ENCODE results near the gene UGT1A7. TPM values are rescaled to one million over a fixed set of nuclear protein-coding genes. Genes with fewer than 3 reads are reported as not detected.

UGT1A7 gene
- polyA plus RNA-seq, 3 donors: not detected

DNA sequence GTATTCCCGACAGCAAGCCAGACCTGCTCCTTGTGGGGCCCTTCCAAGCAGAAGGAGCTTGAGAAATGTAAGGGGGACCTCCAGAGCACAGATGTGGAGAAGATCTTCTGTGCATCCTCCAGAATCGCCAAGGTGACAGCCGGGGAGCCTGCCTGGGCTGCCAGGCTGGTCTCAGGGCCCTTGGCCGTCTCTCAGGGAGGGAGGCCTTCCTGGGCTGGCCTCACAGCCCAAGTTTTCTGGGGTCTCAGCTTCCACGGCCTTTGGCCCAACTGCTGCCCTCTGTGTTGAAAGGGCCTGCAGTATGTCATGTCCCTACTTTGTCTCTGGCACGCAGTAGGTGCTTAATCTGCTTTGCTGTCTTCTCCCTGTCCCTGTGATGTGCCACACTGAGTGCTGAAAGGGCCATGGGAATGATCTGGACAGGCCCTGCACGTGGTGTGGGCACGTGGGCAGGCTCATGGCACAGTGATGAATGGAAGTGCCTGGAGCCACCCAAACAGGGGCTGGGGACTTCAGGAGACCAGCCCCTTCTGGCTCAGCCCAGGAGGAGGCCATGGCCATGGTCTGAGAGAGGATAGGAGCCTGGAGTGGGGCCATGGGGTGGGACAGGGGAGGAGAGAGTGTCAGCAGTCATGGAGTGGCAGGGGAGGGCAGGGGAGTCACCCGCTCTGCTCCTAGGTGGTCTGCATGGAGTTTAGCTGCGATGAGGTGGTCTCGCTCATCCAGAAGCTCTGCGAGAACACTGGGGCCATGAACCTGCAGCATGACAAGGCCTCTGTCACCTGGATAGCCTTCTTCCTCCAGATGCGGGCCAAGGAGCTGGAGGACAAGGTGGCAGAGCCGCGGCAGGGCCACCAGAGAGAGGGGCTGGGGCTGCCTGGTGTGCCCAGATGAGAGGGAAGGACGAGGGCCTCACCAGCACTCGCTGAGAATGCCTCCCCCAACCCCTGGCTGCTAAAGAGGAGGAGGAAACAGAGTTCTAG, 137.2 kb downstream of the UGT1A7 start:
- no peak overlapping the region for H3K27ac ChIP-seq (ENCODE audit: low read depth, low read length)
- WGBS, 3 donors: 74 to 82% (median 78%) methylated on average over 17 of the region's 17 CpGs

- no peak overlapping the region for H3K27ac ChIP-seq (ENCODE audit: low read depth, low read length)
- WGBS, 3 donors: 83 to 87% (median 84%) methylated on average over 18 of the region's 18 CpGs
These were observed 138.4 kb downstream of the UGT1A7 start for GRCh38 chr2:233819884-233820773.

DNA sequence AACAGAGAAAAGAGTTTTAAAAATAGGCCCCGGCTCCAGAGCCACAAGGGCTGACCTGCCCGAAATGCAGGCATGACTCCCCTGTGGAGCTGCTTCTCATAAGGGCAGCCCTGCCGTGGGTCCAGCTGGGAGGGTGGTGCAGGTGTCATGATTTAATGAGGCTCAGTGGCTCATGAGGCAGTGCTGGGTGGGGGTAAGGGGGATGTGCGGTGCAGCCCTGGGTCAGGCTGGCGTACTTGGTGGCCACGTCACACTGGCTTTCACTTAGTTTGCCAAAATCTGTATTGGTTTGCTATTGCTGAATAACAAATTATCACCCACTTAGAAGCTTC, 139.0 kb downstream of the UGT1A7 start:
- H3K27ac ChIP-seq (ENCODE audit: low read depth, low read length): no peak overlapping the region
- WGBS, 3 donors: 81 to 85% (median 85%) methylated on average over 6 of the region's 6 CpGs

GRCh38 chr2:233821196-233821595, 139.5 kb downstream of the UGT1A7 start:
- H3K27ac ChIP-seq (ENCODE audit: low read depth, low read length): no peak overlapping the region
- 82 to 93% (median 91%) methylated on average over 3 of the region's 3 CpGs for WGBS, 3 donors

DNA sequence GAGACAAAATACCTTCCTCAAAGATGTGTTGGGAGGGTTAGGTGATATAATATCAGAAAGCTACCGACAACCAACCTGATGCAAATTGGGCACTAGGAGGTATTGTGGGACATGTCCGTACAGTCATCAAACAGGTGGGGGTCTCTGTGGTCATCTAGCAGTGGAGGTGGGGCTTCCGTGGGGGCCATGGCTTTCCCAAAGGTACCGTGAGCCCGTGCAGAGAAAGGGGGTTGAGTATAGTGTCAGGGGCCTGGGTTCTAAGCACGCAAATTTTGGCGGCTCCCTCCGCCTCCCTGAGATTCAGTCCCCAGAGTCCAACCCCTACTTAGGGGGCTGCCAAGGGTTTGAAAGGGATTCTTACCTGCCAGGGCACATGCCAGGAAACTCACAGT, 140.0 kb downstream of the UGT1A7 start:
- WGBS, 3 donors: 83 to 95% (median 90%) methylated on average over 8 of the region's 8 CpGs
- H3K27ac ChIP-seq (ENCODE audit: low read depth, low read length): no peak overlapping the region

DNA sequence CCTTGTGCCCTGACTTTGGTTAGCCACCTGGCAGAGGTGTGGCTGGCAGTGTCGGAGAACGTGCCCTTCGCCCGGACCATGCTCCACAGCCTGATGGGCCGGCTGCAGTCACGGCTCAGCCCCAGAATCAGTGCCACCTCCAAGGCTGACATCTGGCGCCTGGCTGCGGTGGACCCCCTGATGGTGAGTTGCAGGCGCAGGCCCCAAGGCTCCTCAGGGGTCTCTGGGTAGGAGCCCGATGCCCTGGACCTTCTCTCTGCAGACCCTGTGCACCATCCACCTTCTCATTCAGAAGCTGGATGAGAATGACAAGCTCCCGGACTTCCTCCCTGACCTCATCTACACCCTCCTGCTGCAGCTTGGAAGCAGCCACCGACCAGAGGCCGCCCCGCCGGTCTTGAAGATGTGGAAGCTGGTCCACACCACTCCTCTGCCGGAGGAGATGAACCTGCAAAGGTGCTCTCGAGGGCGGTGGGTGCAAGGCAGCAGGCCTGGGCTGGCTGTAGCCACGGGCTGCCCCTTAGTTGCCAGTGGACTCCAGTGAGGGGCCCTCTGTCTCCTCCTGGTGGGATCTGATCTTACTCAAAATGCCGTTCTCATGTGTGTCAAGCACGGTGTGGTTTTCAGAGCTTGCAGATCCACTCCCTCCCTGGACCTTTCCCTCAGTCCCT, 140.5 kb downstream of the UGT1A7 start:
- 79 to 94% (median 89%) methylated on average over 21 of the region's 21 CpGs for WGBS, 3 donors

More for the DNA sequence above, 140.5 kb downstream of the UGT1A7 start:
- no peak overlapping the region for H3K27ac ChIP-seq (ENCODE audit: low read depth, low read length)

Other genes starting within 250 kb of the UGT1A7 start
- 10 to 100 TPM; 11.5 to 26.4 (median 16.2) TPM for gene USP40, start 115.1 kb upstream of the UGT1A7 start, polyA plus RNA-seq
- gene UGT1A8, start 64.3 kb upstream of the UGT1A7 start, polyA plus RNA-seq: not detected
- under 1 TPM in 1 of 3 donors, not detected in 2; 0.59 TPM for gene UGT1A10, start 45.5 kb upstream of the UGT1A7 start, polyA plus RNA-seq
- gene UGT1A9, start 10.0 kb upstream of the UGT1A7 start, polyA plus RNA-seq: not detected
- gene UGT1A6, start 11.0 kb downstream of the UGT1A7 start, polyA plus RNA-seq: under 1 TPM in 2 of 3 donors, not detected in 1; 0.39 to 0.79 TPM
- gene UGT1A5, start 31.0 kb downstream of the UGT1A7 start, polyA plus RNA-seq: under 1 TPM in 1 of 3 donors, not detected in 2; 0.04 TPM
- not detected for gene UGT1A4, start 36.8 kb downstream of the UGT1A7 start, polyA plus RNA-seq
- not detected for gene UGT1A3, start 47.1 kb downstream of the UGT1A7 start, polyA plus RNA-seq
- under 1 TPM in 2 of 3 donors, not detected in 1; 0.03 to 0.06 TPM for gene UGT1A1, start 78.4 kb downstream of the UGT1A7 start, polyA plus RNA-seq
- gene MROH2A, start 96.4 kb downstream of the UGT1A7 start, polyA plus RNA-seq: 1 to 10 TPM in 1 of 3 donors, under 1 TPM in 2; 0.09 to 2.2 (median 0.14) TPM
- under 1 TPM in 2 of 3 donors, not detected in 1; 0.07 to 0.16 TPM for gene HJURP, start 172.6 kb downstream of the UGT1A7 start, polyA plus RNA-seq
- under 1 TPM in 1 of 3 donors, not detected in 2; 0.12 TPM for gene TRPM8, start 235.5 kb downstream of the UGT1A7 start, polyA plus RNA-seq

Measured in adipose tissue (tissue), 3 donors.